Testis (tissue), 3 donors: ENCODE measurements around the gene ARF4. TPM values are rescaled to one million over a fixed set of nuclear protein-coding genes. Genes with fewer than 3 reads are reported as not detected.

Experiments
- DNase-seq: peaks from one replicate; pipeline ENCODE4 v3.0.0-alpha.2; 2019
- H3K27ac ChIP-seq, 2 donors: fragments of 200-600 bp; sonication (generic); one replicate each; pipeline ENCODE4 v1.5.1; 2019
- H3K27me3 ChIP-seq: fragments of 200-600 bp; sonication (generic); one replicate; pipeline ENCODE4 v1.5.1; 2019
- H3K36me3 ChIP-seq: fragments of 200-600 bp; sonication (generic); one replicate; pipeline ENCODE4 v1.5.1; 2017; ENCODE audit warnings: low read depth; ENCODE audit errors: missing control alignments
- H3K4me1 ChIP-seq: fragments of 200-600 bp; sonication (generic); one replicate; pipeline ENCODE4 v1.5.1; 2019
- H3K4me3 ChIP-seq, 2 donors: fragments of 200-600 bp; sonication (generic); one replicate each; pipeline ENCODE4 v1.5.1; 2017 to 2019
- H3K9me3 ChIP-seq: fragments of 200-600 bp; sonication (generic); one replicate; pipeline ENCODE4 v1.5.1; 2017
- POLR2A ChIP-seq: fragments of 450-650 bp; IDR thresholded peaks from one replicate; pipeline ENCODE4 v1.6.1; 2017; ENCODE audit warnings: antibody characterized with exemption, mild to moderate bottlenecking, moderate library complexity
- intact Hi-C: fragments of 100-400 bp; cut with DNase I; formaldehyde crosslinking; loops from one replicate; pipeline ENCODE4 v1.15.1; 2023; ENCODE audit warnings: low total_unique reads
- polyA plus RNA-seq: library from polyadenylated mRNA; stranded (reverse); fragments of 350-450 nt; fragmentation: Illumina TruSeq; extraction: RNeasy Lipid Tissue Mini Kit (QIAGEN cat#74804); gene quantifications from one replicate; pipeline ENCODE4 v1.2.3, GENCODE V29; 2014; ENCODE audit warnings: low read depth, low replicate concordance; ENCODE audit not compliant: insufficient read depth
- small RNA-seq, 2 donors: library from RNA; depleted of rRNA; stranded (forward); fragments of <200 nt; gene quantifications; one replicate each; pipeline ENCODE3, GENCODE V24; 2016
- total RNA-seq, 2 donors: library from RNA; depleted of rRNA; stranded (reverse); fragments of >200 nt; gene quantifications; one replicate each; pipeline ENCODE4 v1.2.3, GENCODE V29; 2016
- TF ChIP-seq, protein P1 (sequence below), 3 experiments: fragments of 450-650 bp in 2 of 3; fragments of 200-600 bp in 1 of 3; sonication (generic) in 1 of 3; IDR thresholded peaks; one replicate each; pipeline ENCODE4 v1.5.1; 2016 to 2019; ENCODE audit warnings: antibody characterized with exemption in 3 of 3, mild to moderate bottlenecking in 2 of 3, moderate library complexity in 1 of 3

The ARF4 gene
- total and polyA plus RNA-seq, 3 donors from 2014 or later, result 169 to 224 (median 205) TPM

DNA sequence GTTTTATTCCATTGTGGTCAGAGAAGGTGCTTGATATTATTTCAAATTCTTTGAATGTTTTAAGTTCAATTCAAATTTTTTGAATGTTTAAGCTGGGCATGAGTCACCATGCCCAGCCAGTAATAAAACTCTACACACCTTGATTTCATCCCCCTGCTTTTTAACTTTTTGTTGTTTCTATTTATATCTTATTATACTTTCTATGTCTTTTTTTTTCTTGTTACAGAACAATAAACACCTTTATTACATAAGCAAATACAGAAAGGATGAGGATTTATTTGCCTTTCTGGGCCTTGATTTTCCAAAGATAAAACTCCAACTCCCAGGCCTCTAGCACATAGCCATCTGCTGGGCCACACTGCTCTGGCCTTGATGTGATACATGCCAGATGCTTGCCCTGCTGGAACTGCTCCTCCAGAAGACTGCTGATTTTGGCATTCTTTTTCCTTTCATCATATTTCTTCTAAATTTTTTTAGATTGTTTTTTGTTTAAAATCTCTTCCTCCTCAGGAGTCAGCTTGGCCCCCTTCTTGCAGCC, 67.0 kb downstream of the ARF4 start:
- DNase-seq, result no peak
- Histone ChIP-seq H3K4me3 (no peak overlapping the region), H3K9me3 (no peaks in the 10 kb centered on the region), H3K27me3 (no peaks in the 10 kb centered on the region), H3K4me1 (no peaks in the 10 kb centered on the region), H3K36me3 (no peaks in the 10 kb centered on the region), H3K27ac (no peak overlapping the region)
- intact Hi-C loops, result no loop called here
- TF ChIP-seq, protein P1, sequence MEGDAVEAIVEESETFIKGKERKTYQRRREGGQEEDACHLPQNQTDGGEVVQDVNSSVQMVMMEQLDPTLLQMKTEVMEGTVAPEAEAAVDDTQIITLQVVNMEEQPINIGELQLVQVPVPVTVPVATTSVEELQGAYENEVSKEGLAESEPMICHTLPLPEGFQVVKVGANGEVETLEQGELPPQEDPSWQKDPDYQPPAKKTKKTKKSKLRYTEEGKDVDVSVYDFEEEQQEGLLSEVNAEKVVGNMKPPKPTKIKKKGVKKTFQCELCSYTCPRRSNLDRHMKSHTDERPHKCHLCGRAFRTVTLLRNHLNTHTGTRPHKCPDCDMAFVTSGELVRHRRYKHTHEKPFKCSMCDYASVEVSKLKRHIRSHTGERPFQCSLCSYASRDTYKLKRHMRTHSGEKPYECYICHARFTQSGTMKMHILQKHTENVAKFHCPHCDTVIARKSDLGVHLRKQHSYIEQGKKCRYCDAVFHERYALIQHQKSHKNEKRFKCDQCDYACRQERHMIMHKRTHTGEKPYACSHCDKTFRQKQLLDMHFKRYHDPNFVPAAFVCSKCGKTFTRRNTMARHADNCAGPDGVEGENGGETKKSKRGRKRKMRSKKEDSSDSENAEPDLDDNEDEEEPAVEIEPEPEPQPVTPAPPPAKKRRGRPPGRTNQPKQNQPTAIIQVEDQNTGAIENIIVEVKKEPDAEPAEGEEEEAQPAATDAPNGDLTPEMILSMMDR (IDR thresholded peaks at IDR 0.05), result no peak
- no peak for TF ChIP-seq POLR2A

Small RNA genes within 50 kb of the gene (small RNA-seq; reads per million reads assigned to genes)
- gene RNU6-108P (0 reads per million in 2 donors), gene RNU6-483P (0 reads per million in 2 donors), gene RNU6ATAC26P (0 reads per million in 2 donors)

Other genes with a start within 250 kb of the ARF4 start
- gene DNAH12, start 53.0 kb downstream of the ARF4 start, total RNA-seq, result 10 to 100 TPM; 11.3 to 19.6 TPM
- 15.7 TPM for gene DNAH12, start 53.0 kb downstream of the ARF4 start, polyA plus RNA-seq
- gene PDE12, start 41.1 kb downstream of the ARF4 start, total RNA-seq, result 10 to 100 TPM; 20.5 to 26.0 TPM
- gene PDE12, start 41.1 kb downstream of the ARF4 start, polyA plus RNA-seq, result 9.9 TPM
- 10 to 100 TPM; 18.7 to 20.6 TPM for gene DENND6A, start 95.7 kb upstream of the ARF4 start, total RNA-seq
- gene DENND6A, start 95.7 kb upstream of the ARF4 start, polyA plus RNA-seq, result 16.0 TPM
- 100 to 1,000 TPM; 120 to 126 TPM for gene SLMAP, start 159.0 kb upstream of the ARF4 start, total RNA-seq
- 58.8 TPM for gene SLMAP, start 159.0 kb upstream of the ARF4 start, polyA plus RNA-seq